HepG2 (cell line): ENCODE results near the gene WNT5B. TPM values are rescaled to one million over a fixed set of nuclear protein-coding genes. Genes with fewer than 3 reads are reported as not detected.

Source experiments
- ATAC-seq: fragments of 200-7000 bp; cut with Tn5 transposase; 3 replicates; pipeline ENCODE4 v1.9.1; 2020; ENCODE audit warnings: mild to moderate bottlenecking, moderate library complexity
- BruUV-seq: library from RNA; stranded (reverse); fragments of 400-500 nt; replicated peaks from 2 replicates; lab custom pipeline; 2021; lab: Mats Ljungman, UMichigan
- CTCF ChIA-PET: fragments of 300-600 bp; formaldehyde crosslinking; extraction: SDS; loops from one replicate; lab custom pipeline; 2021; ENCODE audit warnings: low total read pairs, inconsistent platforms, low intra/inter-chr PET ratio; lab: Yijun Ruan, JAX
- POLR2A ChIA-PET: fragments of 350-600 bp; sonication (Branson Sonifier 250); formaldehyde crosslinking; loops from one replicate; lab custom pipeline; 2020; ENCODE audit warnings: antibody characterized with exemption, inconsistent platforms; lab: Yijun Ruan, JAX
- DNase-seq: peaks from one replicate; pipeline ENCODE4 v3.0.0-alpha.2; 2015; ENCODE audit warnings: low spot score
- FAIRE-seq: peaks from 3 replicates; lab custom pipeline; 2011; peaks lifted over from hg19 to GRCh38; lab: Jason Lieb, UNC
- H2AFZ ChIP-seq: one replicate; pipeline ENCODE4 v1.6.1; 2011; ENCODE audit warnings: low read length, inconsistent platforms
- H3K27ac ChIP-seq: fragments of 300-600 bp; 3 replicates; pipeline ENCODE4 v1.8.0; 2011; ENCODE audit warnings: mixed run types, mild to moderate bottlenecking, mixed read lengths, low read length, inconsistent platforms; ENCODE audit not compliant: insufficient read depth; ENCODE audit errors: extremely low read length
- H3K27me3 ChIP-seq, 2 experiments: fragments of 200-600 bp in 1 of 2; 2 replicates in 1 of 2; 3 replicates in 1 of 2; pipeline versions ENCODE4 v1.6.0 to v1.8.0; 2011; ENCODE audit warnings: low read length in 2 of 2, mild to moderate bottlenecking in 2 of 2, moderate library complexity in 2 of 2, inconsistent platforms in 1 of 2; ENCODE audit not compliant: insufficient read depth in 2 of 2, control insufficient read depth in 1 of 2
- H3K36me3 ChIP-seq, 2 experiments: fragments of 200-600 bp in 1 of 2; replicated peaks in 1 of 2; 2 replicates in 1 of 2; 3 replicates in 1 of 2; pipeline versions ENCODE4 v1.5.1 to v1.8.0; 2011; ENCODE audit warnings: low read length in 2 of 2, inconsistent platforms in 1 of 2; ENCODE audit not compliant: insufficient read depth in 2 of 2, control insufficient read depth in 1 of 2
- H3K4me1 ChIP-seq: 2 replicates; pipeline ENCODE4 v1.5.1; 2012; ENCODE audit warnings: low read length, inconsistent platforms; ENCODE audit not compliant: insufficient read depth
- H3K4me2 ChIP-seq: 2 replicates; pipeline ENCODE4 v1.6.0; 2011; ENCODE audit warnings: low read depth, low read length, inconsistent platforms
- H3K4me3 ChIP-seq, 3 experiments: fragments of 200-600 bp in 1 of 3; sonication (generic), shearing (Covaris generic) in 1 of 3; replicated peaks in 1 of 3; 2 replicates each; pipeline ENCODE4 v1.5.1; 2011 to 2016; ENCODE audit warnings: low read length in 3 of 3, inconsistent platforms in 2 of 3, low read depth in 2 of 3, mild to moderate bottlenecking in 2 of 3, control low read depth in 1 of 3, mixed read lengths in 1 of 3; ENCODE audit not compliant: insufficient read depth in 1 of 3
- H3K79me2 ChIP-seq: one replicate; pipeline ENCODE4 v1.6.1; 2011; ENCODE audit warnings: low read length, inconsistent platforms; ENCODE audit not compliant: insufficient read depth
- H3K9ac ChIP-seq: 2 replicates; pipeline ENCODE4 v1.6.0; 2011; ENCODE audit warnings: mild to moderate bottlenecking, low read depth, low read length, inconsistent platforms; ENCODE audit not compliant: insufficient read depth
- H3K9me3 ChIP-seq: 2 replicates; pipeline ENCODE4 v1.5.1; 2012; ENCODE audit warnings: mild to moderate bottlenecking, low read length
- H4K20me1 ChIP-seq: 2 replicates; pipeline ENCODE4 v1.6.0; 2011; ENCODE audit warnings: inconsistent platforms, mild to moderate bottlenecking, low read length, moderate library complexity; ENCODE audit not compliant: insufficient read depth
- CEBPZ ChIP-seq: IDR thresholded peaks from 2 replicates; pipeline ENCODE4 v1.6.1; 2012; ENCODE audit warnings: low read length, improper control_type of control experiment
- CREM ChIP-seq, 2 experiments: sonication (generic) in 1 of 2; formaldehyde crosslinking in 1 of 2; IDR thresholded peaks; 2 replicates each; pipeline versions ENCODE4 v1.4.0 to v1.6.1; 2016 to 2020; ENCODE audit warnings: antibody characterized with exemption in 1 of 2, mild to moderate bottlenecking in 1 of 2, missing genetic modification reagents in 1 of 2
- HMGXB3 ChIP-seq: sonication (generic); formaldehyde crosslinking; IDR thresholded peaks from 2 replicates; pipeline ENCODE4 v1.4.0; 2020; ENCODE audit warnings: missing genetic modification reagents, borderline replicate concordance
- HNRNPL ChIP-seq: fragments of 200-400 bp; formaldehyde crosslinking; IDR thresholded peaks from 2 replicates; pipeline ENCODE4 v1.6.1; 2017; ENCODE audit warnings: mild to moderate bottlenecking, low read depth, low read length
- IRF2 ChIP-seq: IDR thresholded peaks from 2 replicates; pipeline ENCODE4 v1.6.1; 2018; ENCODE audit warnings: missing genetic modification reagents, missing compliant biosample characterization
- KAT7 ChIP-seq: IDR thresholded peaks from 2 replicates; pipeline ENCODE4 v1.6.1; 2018; ENCODE audit warnings: borderline replicate concordance, missing compliant biosample characterization
- NCOR1 ChIP-seq: fragments of 200-600 bp; sonication (generic); IDR thresholded peaks from 2 replicates; pipeline ENCODE4 v1.7.0; 2017; ENCODE audit warnings: antibody characterized with exemption, low read length, borderline replicate concordance
- RBAK ChIP-seq: sonication (generic); formaldehyde crosslinking; IDR thresholded peaks from 2 replicates; pipeline ENCODE4 v1.5.1; 2020; ENCODE audit warnings: mild to moderate bottlenecking, missing genetic modification reagents
- REPIN1 ChIP-seq: sonication (generic); formaldehyde crosslinking; IDR thresholded peaks from 2 replicates; pipeline ENCODE4 v1.8.0; 2022; ENCODE audit warnings: missing genetic modification reagents, low read depth, mild to moderate bottlenecking, borderline replicate concordance
- SP140L ChIP-seq: sonication (generic); formaldehyde crosslinking; IDR thresholded peaks from 2 replicates; pipeline ENCODE4 v1.4.0; 2020; ENCODE audit warnings: missing genetic modification reagents, borderline replicate concordance
- ZNF556 ChIP-seq: sonication (generic); formaldehyde crosslinking; IDR thresholded peaks from 2 replicates; pipeline ENCODE4 v1.4.0; 2020; ENCODE audit warnings: mild to moderate bottlenecking, missing genetic modification reagents, borderline replicate concordance
- ZNF713 ChIP-seq: sonication (generic); formaldehyde crosslinking; IDR thresholded peaks from 2 replicates; pipeline ENCODE4 v1.4.0; 2020; ENCODE audit warnings: mild to moderate bottlenecking, missing genetic modification reagents
- ZNF782 ChIP-seq: sonication (generic); formaldehyde crosslinking; IDR thresholded peaks from 2 replicates; pipeline ENCODE4 v1.4.0; 2020; ENCODE audit warnings: missing genetic modification reagents, mild to moderate bottlenecking, borderline replicate concordance
- WGBS: methylation state at CpG from one replicate; pipeline ENCODE4 v1.1.6; 2017; ENCODE audit warnings: low lambda C conversion rate; 5-methylcytosine and 5-hydroxymethylcytosine counted together
- in situ Hi-C: cut with HindIII; loops from 2 replicates; pipeline ENCODE4 v1.10.0; 2017; ENCODE audit warnings: low pct_unique_long_range_greater_than_20kb; ENCODE audit not compliant: extremely low pct_ligation_motif_present
- intact Hi-C: fragments of 100-400 bp; cut with micrococcal nuclease; formaldehyde crosslinking; loops from one replicate; pipeline ENCODE4 v1.10.0; 2022; ENCODE audit not compliant: unreplicated experiment
- polyA plus RNA-seq, 8 experiments: library from polyadenylated mRNA; depleted of rRNA in 3 of 8; stranded (reverse) in 7 of 8; unstranded in 1 of 8; fragments of >200 nt; fragmentation: Illumina TruSeq in 4 of 8; extraction: Trizol in 4 of 8; gene quantifications; 2 replicates each; pipeline versions ENCODE4 v1.2.1 to v1.2.3, GENCODE V29; 2011 to 2016; ENCODE audit warnings: low read depth in 4 of 8, missing spikeins in 1 of 8, mixed read lengths in 1 of 8; ENCODE audit not compliant: insufficient read depth in 1 of 8
- total RNA-seq, 5 experiments: library from RNA; depleted of rRNA; stranded (reverse); fragments of >200 nt; fragmentation: Illumina TruSeq; extraction: Trizol; gene quantifications; 2 replicates each; pipeline ENCODE4 v1.2.3, GENCODE V29; 2016; ENCODE audit warnings: low read depth in 1 of 5

Gene WNT5B
- total and polyA plus RNA-seq, 2 of the 13 experiments (the other 11 are each of a cell fraction or from before 2014, with no cell fraction given) = 0.04 TPM; not detected in 1

GRCh38 chr12:1619159-1619558 lies 9.9 kb upstream of the WNT5B start (continued):
- TF ChIP-seq HMGXB3 (CRISPR knock-in tag) (no peak), CREM (IDR thresholded peaks at IDR 0.05) (no peak), CREM (CRISPR knock-in tag; IDR thresholded peaks at IDR 0.05) (no peak), HNRNPL (no peak), ZNF782 (no peak), SP140L (CRISPR knock-in tag) (no peak), NCOR1 (no peak), ZNF556 (CRISPR knock-in tag) (no peak)

- H3K79me2 ChIP-seq = no peaks in the 10 kb centered on the region
- ATAC-seq = no peak
- CTCF ChIA-PET = no interaction called here
- H3K9ac ChIP-seq = no peak overlapping the region
- H3K4me1 ChIP-seq = peaks cover 6% of the 10 kb centered on the region; the same call in 1 of the 2 replicates
- in situ Hi-C loops (no loop called here), intact Hi-C loops (no loop called here)
- no peak overlapping the region for H2AFZ ChIP-seq
- FAIRE-seq = no peak
- no peak overlapping the region for H3K4me2 ChIP-seq
- H3K27ac ChIP-seq = no peak overlapping the region
- POLR2A ChIA-PET = no interaction called here
- H3K27me3 ChIP-seq = peaks cover 0 to 16% of the 10 kb centered on the region in 2 experiments; a peak in 1 of 5 replicates
- BruUV-seq = no TSS peak
- H4K20me1 ChIP-seq = no peaks in the 10 kb centered on the region
- 50% methylated on average over 8 of the region's 8 CpGs for WGBS
- H3K36me3 ChIP-seq = no peaks in the 10 kb centered on the region
- H3K4me3 ChIP-seq = no peak overlapping the region
- DNase-seq = no peak
- H3K9me3 ChIP-seq = no peaks in the 10 kb centered on the region
- TF ChIP-seq RBAK (CRISPR knock-in tag) (no peak), ZNF713 (no peak), REPIN1 (CRISPR knock-in tag) (no peak), CEBPZ (no peak), KAT7 (CRISPR knock-in tag) (no peak), IRF2 (no peak)
These were observed 9.4 kb upstream of the WNT5B start for GRCh38 chr12:1619587-1619986.
